OCI-LY7 (cell line): ENCODE results near the gene HIVEP3. TPM values are rescaled to one million over a fixed set of nuclear protein-coding genes. Genes with fewer than 3 reads are reported as not detected.

Source experiments
- BruUV-seq: library from RNA; stranded (reverse); fragments of 400-500 nt; replicated peaks from 2 replicates; lab custom pipeline; 2021; lab: Mats Ljungman, UMichigan
- CTCF ChIA-PET: fragments of 300-600 bp; sonication (Branson Sonifier 250); formaldehyde crosslinking; loops from one replicate; lab custom pipeline; 2022; ENCODE audit warnings: antibody characterized with exemption; ENCODE audit not compliant: unreplicated experiment; lab: Charles Lee
- POLR2A ChIA-PET: fragments of 300-600 bp; sonication (Branson Sonifier 250); formaldehyde crosslinking; loops from one replicate; lab custom pipeline; 2022; ENCODE audit warnings: antibody characterized with exemption; lab: Charles Lee
- DNase-seq: peaks from one replicate; pipeline ENCODE4 v3.0.0-alpha.2; 2015; ENCODE audit warnings: low spot score
- H2AFZ ChIP-seq: fragments of 200-600 bp; sonication (generic), shearing (Covaris generic); 2 replicates; pipeline ENCODE4 v1.6.1; 2014; ENCODE audit warnings: mild to moderate bottlenecking, antibody characterized with exemption, low read length, moderate library complexity
- H3K27ac ChIP-seq: fragments of 200-600 bp; sonication (generic); 2 replicates; pipeline ENCODE4 v1.5.1; 2014; ENCODE audit warnings: mixed run types, low read depth, mild to moderate bottlenecking, moderate library complexity, low read length, inconsistent platforms; ENCODE audit not compliant: poor library complexity, severe bottlenecking
- H3K36me3 ChIP-seq: fragments of 200-600 bp; sonication (generic); 2 replicates; pipeline ENCODE4 v1.6.1; 2014; ENCODE audit warnings: mild to moderate bottlenecking, antibody characterized with exemption, low read length, moderate library complexity, mixed read lengths; ENCODE audit not compliant: insufficient read depth
- H3K4me1 ChIP-seq: fragments of 200-600 bp; sonication (generic); 2 replicates; pipeline ENCODE4 v1.5.1; 2014; ENCODE audit warnings: mild to moderate bottlenecking, low read length; ENCODE audit not compliant: insufficient read depth, poor library complexity, severe bottlenecking
- H3K4me2 ChIP-seq: fragments of 200-600 bp; sonication (generic); 2 replicates; pipeline ENCODE4 v1.6.1; 2014; ENCODE audit warnings: mild to moderate bottlenecking, low read length
- H3K4me3 ChIP-seq: fragments of 200-600 bp; sonication (generic); 2 replicates; pipeline ENCODE4 v1.5.1; 2014; ENCODE audit warnings: mild to moderate bottlenecking, low read depth, low read length; ENCODE audit not compliant: poor library complexity, severe bottlenecking
- H3K79me2 ChIP-seq: fragments of 200-600 bp; sonication (generic); 2 replicates; pipeline ENCODE4 v1.6.1; 2016; ENCODE audit warnings: low read depth, mild to moderate bottlenecking, low read length, moderate library complexity, mixed read lengths; ENCODE audit not compliant: insufficient read depth
- H3K9me2 ChIP-seq: fragments of 200-600 bp; sonication (generic); 2 replicates; pipeline ENCODE4 v1.6.1; 2016; ENCODE audit warnings: mild to moderate bottlenecking, low read length, mixed read lengths; ENCODE audit not compliant: insufficient read depth
- H3K9me3 ChIP-seq: fragments of 200-600 bp; sonication (generic); 2 replicates; pipeline ENCODE4 v1.6.1; 2014; ENCODE audit warnings: mild to moderate bottlenecking, mixed run types, low read length, mixed read lengths
- H4K20me1 ChIP-seq: fragments of 200-600 bp; sonication (generic); 2 replicates; pipeline ENCODE4 v1.6.1; 2014; ENCODE audit warnings: mild to moderate bottlenecking, antibody characterized with exemption, low read length, moderate library complexity, mixed read lengths; ENCODE audit not compliant: insufficient read depth
- CTCF ChIP-seq: fragments of 200-600 bp; sonication (generic); conservative IDR thresholded peaks from 2 replicates; pipeline ENCODE4 v1.5.1; 2014; ENCODE audit warnings: mild to moderate bottlenecking, antibody characterized with exemption, low read length, moderate library complexity, mixed read lengths
- EZH2phosphoT487 ChIP-seq: fragments of 200-600 bp; sonication (generic); IDR thresholded peaks from 2 replicates; pipeline ENCODE4 v1.6.1; 2018; ENCODE audit warnings: low read depth, borderline replicate concordance, mild to moderate bottlenecking, mixed run types, antibody characterized with exemption, low read length, moderate library complexity, mixed read lengths
- intact Hi-C: fragments of 100-400 bp; cut with micrococcal nuclease; formaldehyde crosslinking; loops from one replicate; pipeline ENCODE4 v1.10.0; 2022; ENCODE audit not compliant: unreplicated experiment
- total RNA-seq, 2 experiments: library from RNA; depleted of rRNA in 1 of 2; stranded (reverse); fragments of >200 nt in 1 of 2; shearing (Covaris generic) in 1 of 2; gene quantifications; 2 replicates each; pipeline ENCODE4 v1.2.3, GENCODE V29; 2014 to 2022

HIVEP3 gene
- total RNA-seq, 2 experiments from 2014 or later, result 0.53 to 0.60 TPM

GRCh38 chr1:41715441-41716095 is 203.2 kb downstream of the HIVEP3 start:
- POLR2A ChIA-PET, result interaction anchor here (0.6 kb wide), 1 partner anchor 16 kb away, joined by 4 read pairs; no protein-coding TSS in a partner anchor
- DNase-seq, result no peak
- intact Hi-C loops, result no loop called here
- H2AFZ ChIP-seq, result no peak overlapping the region
- BruUV-seq, result no TSS peak
- no peak overlapping the region for H3K4me2 ChIP-seq
- TF ChIP-seq EZH2phosphoT487 (no peak), CTCF (no peak)
- no peaks in the 10 kb centered on the region for H3K79me2 ChIP-seq
- no peaks in the 10 kb centered on the region for H3K9me2 ChIP-seq
- CTCF ChIA-PET, result no interaction called here
- H3K4me3 ChIP-seq, result no peak overlapping the region
- H3K4me1 ChIP-seq, result no peaks in the 10 kb centered on the region
- no peaks in the 10 kb centered on the region for H4K20me1 ChIP-seq
- H3K36me3 ChIP-seq, result no peaks in the 10 kb centered on the region
- no peaks in the 10 kb centered on the region for H3K9me3 ChIP-seq
- no peak overlapping the region for H3K27ac ChIP-seq

GRCh38 chr1:41714638-41715389 is 203.9 kb downstream of the HIVEP3 start:
- BruUV-seq, result no TSS peak
- POLR2A ChIA-PET, result interaction anchor here (1.2 kb wide), 1 partner anchor 31 kb away, joined by 3 read pairs; no protein-coding TSS in a partner anchor
- no peaks in the 10 kb centered on the region for H3K9me2 ChIP-seq

More at GRCh38 chr1:41714638-41715389, 203.9 kb downstream of the HIVEP3 start:
- CTCF ChIA-PET, result no interaction called here
- DNase-seq, result no peak
- no peak overlapping the region for H3K4me3 ChIP-seq
- no peak overlapping the region for H3K4me2 ChIP-seq
- TF ChIP-seq EZH2phosphoT487 (no peak), CTCF (no peak)
- H4K20me1 ChIP-seq, result no peaks in the 10 kb centered on the region
- no peak overlapping the region for H2AFZ ChIP-seq
- no peaks in the 10 kb centered on the region for H3K36me3 ChIP-seq
- intact Hi-C loops, result no loop called here
- no peaks in the 10 kb centered on the region for H3K4me1 ChIP-seq
- H3K27ac ChIP-seq, result no peak overlapping the region
- H3K9me3 ChIP-seq, result no peaks in the 10 kb centered on the region
- no peaks in the 10 kb centered on the region for H3K79me2 ChIP-seq
